ENCODE results near the gene NFKBIB.

GRCh38 chr19:38921420-38922274 lies 21.9 kb downstream of the NFKBIB start:
- TF ChIP-seq POLR2A (IDR thresholded peaks at IDR 0.05; ENCODE audit: borderline replicate concordance, extremely low read depth, insufficient read depth, insufficient read length), result no peak
- no peak for TF ChIP-seq CTCF (IDR thresholded peaks at IDR 0.05 in 2 of 3, conservative IDR thresholded peaks at IDR 0.05 in 1 of 3; ENCODE audit: borderline replicate concordance in 1 of 3, insufficient read depth in 1 of 3, low read depth in 2 of 3, low read length in 2 of 3)
- TF ChIP-seq FOSL1 (IDR thresholded peaks at IDR 0.05; ENCODE audit: low read depth), result no peak
- TF ChIP-seq EZH2 (IDR thresholded peaks at IDR 0.05), result no peak
- TF ChIP-seq POLR2AphosphoS5 (IDR thresholded peaks at IDR 0.05; ENCODE audit: low read depth, low read length), result no peak
- TF ChIP-seq ZFX (IDR thresholded peaks at IDR 0.05), result no peak
- no peak for TF ChIP-seq RAD21 (IDR thresholded peaks at IDR 0.05; ENCODE audit: low read depth)
